ENCODE measurements around the gene MRPL16. TPM values are rescaled to one million over a fixed set of nuclear protein-coding genes. Genes with fewer than 3 reads are reported as not detected.

MRPL16 gene
- total and polyA plus RNA-seq, 2 of the 13 experiments (the other 11 are each of a cell fraction or from before 2014, with no cell fraction given), result 45.3 to 62.6 TPM

- 0 out of 2 replicates have a peak, but pooled peaks have one; percentile 75 for TF ChIP-seq MTF2 (CRISPR knock-in tag; IDR thresholded peaks at IDR 0.05; ENCODE audit: borderline replicate concordance)
- no peak for TF ChIP-seq MATR3 (CRISPR knock-in tag; IDR thresholded peaks at IDR 0.05)
- TF ChIP-seq MED1 (CRISPR knock-in tag; IDR thresholded peaks at IDR 0.05), result peak; percentile 48; the same call in 1 of the 2 replicates
- TF ChIP-seq FOXK1 (CRISPR knock-in tag; IDR thresholded peaks at IDR 0.05; ENCODE audit: borderline replicate concordance, low read depth), result peak; percentile 94; the same call in 1 of the 2 replicates
- no peak for TF ChIP-seq ZNF576 (CRISPR knock-in tag; IDR thresholded peaks at IDR 0.05)
- TF ChIP-seq ZNF367 (CRISPR knock-in tag; IDR thresholded peaks at IDR 0.05; ENCODE audit: borderline replicate concordance), result no peak
- TF ChIP-seq SMYD3 (CRISPR knock-in tag; IDR thresholded peaks at IDR 0.05), result no peak
- no peak for TF ChIP-seq ZNF138 (CRISPR knock-in tag; IDR thresholded peaks at IDR 0.05; ENCODE audit: low read depth)
- TF ChIP-seq HMGA1 (CRISPR knock-in tag; conservative IDR thresholded peaks at IDR 0.05), result no peak
- TF ChIP-seq KAT2B (IDR thresholded peaks at IDR 0.05; ENCODE audit: borderline replicate concordance, low read depth, low read length), result no peak
- no peak for TF ChIP-seq ATF7 (IDR thresholded peaks at IDR 0.05)
- no peak for TF ChIP-seq ATF7 (CRISPR knock-in tag; IDR thresholded peaks at IDR 0.05)
- TF ChIP-seq CBX2 (IDR thresholded peaks at IDR 0.05; ENCODE audit: low read depth, low read length), result no peak; the same call in 1 of the 2 replicates
- no peak for TF ChIP-seq CBX2 (CRISPR knock-in tag; IDR thresholded peaks at IDR 0.05; ENCODE audit: low read depth)
- TF ChIP-seq KDM2A (CRISPR knock-in tag; IDR thresholded peaks at IDR 0.05; ENCODE audit: borderline replicate concordance, low read depth), result peak; percentile 98
- no peak for TF ChIP-seq ONECUT2 (CRISPR knock-in tag; IDR thresholded peaks at IDR 0.05)
- TF ChIP-seq ZMAT3 (CRISPR knock-in tag; conservative IDR thresholded peaks at IDR 0.05), result peak; percentile 73; the same call in 1 of the 2 replicates
- TF ChIP-seq MNT (IDR thresholded peaks at IDR 0.05), result no peak
- no peak for TF ChIP-seq ZNF589 (CRISPR knock-in tag; conservative IDR thresholded peaks at IDR 0.05)
- TF ChIP-seq IKZF1 (IDR thresholded peaks at IDR 0.05), result no peak
- peak; percentile 89 for TF ChIP-seq ZNF883 (CRISPR knock-in tag; IDR thresholded peaks at IDR 0.05; ENCODE audit: not compliant biosample characterization)
- TF ChIP-seq IRF2 (CRISPR knock-in tag; IDR thresholded peaks at IDR 0.05), result peak; percentile 91
- TF ChIP-seq REXO4 (CRISPR knock-in tag; IDR thresholded peaks at IDR 0.05; ENCODE audit: borderline replicate concordance), result 0 out of 2 replicates have a peak, but pooled peaks have one; percentile 14
- no peak for TF ChIP-seq ZBTB14 (CRISPR knock-in tag; IDR thresholded peaks at IDR 0.05)
- peak; percentile 93 for TF ChIP-seq ZNF782 (CRISPR knock-in tag; IDR thresholded peaks at IDR 0.05; ENCODE audit: borderline replicate concordance)
- peak; percentile 93 to 94; a peak in 3 of 4 replicates for TF ChIP-seq HMGXB4 (CRISPR knock-in tag; IDR thresholded peaks at IDR 0.05; ENCODE audit: borderline replicate concordance in 1 of 2, low read depth in 1 of 2)
- peak; percentile 77; the same call in 1 of the 2 replicates for TF ChIP-seq ZNF274 (CRISPR knock-in tag; IDR thresholded peaks at IDR 0.05)
These were observed at the start of gene MRPL16 (continued) for GRCh38 chr11:59810189-59810910.
